Epithelial cell of proximal tubule (primary cell): ENCODE results near the gene HTRA2. TPM values are rescaled to one million over a fixed set of nuclear protein-coding genes. Genes with fewer than 3 reads are reported as not detected.

Experiments
- DNase-seq: peaks from one replicate; pipeline ENCODE4 v3.0.0-alpha.2; 2011; ENCODE audit warnings: low read depth
- H3K4me3 ChIP-seq: 2 replicates; pipeline ENCODE4 v1.5.1; 2011; ENCODE audit warnings: low read depth, mild to moderate bottlenecking, low read length
- CTCF ChIP-seq: conservative IDR thresholded peaks from 2 replicates; pipeline ENCODE4 v1.5.1; 2012; ENCODE audit warnings: low read depth, mild to moderate bottlenecking, low read length
- total RNA-seq: library from RNA; depleted of rRNA; stranded (reverse); fragments of >200 nt; gene quantifications from 2 replicates; pipeline ENCODE4 v1.2.3, GENCODE V29; 2015

The HTRA2 gene
- total RNA-seq, 1 donor from 2014 or later: 25.1 TPM

GRCh38 chr2:74488643-74489481 lies 40.9 kb upstream of the HTRA2 start:
- TF ChIP-seq CTCF: no peak
- DNase-seq: no peak
- H3K4me3 ChIP-seq: no peak overlapping the region

GRCh38 chr2:74489906-74490305 lies 39.8 kb upstream of the HTRA2 start:
- no peak for DNase-seq
- no peak overlapping the region for H3K4me3 ChIP-seq
- no peak for TF ChIP-seq CTCF

- H3K4me3 ChIP-seq: no peak overlapping the region
- DNase-seq: no peak
- TF ChIP-seq CTCF: no peak
Measured at GRCh38 chr2:74491648-74492544, 37.8 kb upstream of the HTRA2 start.

- no peak for DNase-seq
- TF ChIP-seq CTCF: no peak
- H3K4me3 ChIP-seq: no peak overlapping the region
Measured at GRCh38 chr2:74493546-74493945, 36.2 kb upstream of the HTRA2 start.

- no peak for DNase-seq
- no peak for TF ChIP-seq CTCF
- H3K4me3 ChIP-seq: no peak overlapping the region
Measured at GRCh38 chr2:74495440-74495839, 34.3 kb upstream of the HTRA2 start.

- no peak for TF ChIP-seq CTCF
- DNase-seq: no peak
- no peak overlapping the region for H3K4me3 ChIP-seq
Measured at GRCh38 chr2:74496997-74497776, 32.5 kb upstream of the HTRA2 start.
